Measurements from ENCODE around the gene NXPH3.
"Not testable (repeated sequence)": the region's sequence is repeated elsewhere in the genome, so short reads cannot be mapped to it uniquely, and the experiment has no call there.

The NXPH3 gene

DNA sequence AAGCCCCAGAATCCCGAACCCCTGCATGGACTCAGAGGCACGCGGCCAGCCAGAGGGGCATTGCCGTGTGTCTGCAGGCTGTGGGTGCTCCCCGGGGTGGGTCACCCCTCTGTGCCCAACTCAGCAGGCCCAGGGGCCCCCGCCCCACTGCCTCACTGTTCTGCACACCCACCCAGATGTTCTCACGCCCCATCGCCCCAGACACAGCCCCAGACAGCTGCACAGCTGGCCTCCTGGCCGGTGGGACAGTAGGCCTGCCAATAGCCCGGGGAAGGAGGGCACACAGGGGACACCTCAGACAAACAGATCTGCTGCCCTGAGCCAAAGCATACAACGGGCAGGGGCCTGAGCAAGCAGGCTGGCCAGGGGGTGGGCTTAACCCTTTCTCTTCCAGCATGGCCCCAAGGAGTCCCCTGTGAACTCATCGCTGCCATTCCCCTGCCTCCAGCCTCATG lies 27.6 kb upstream of the NXPH3 start:
- Histone ChIP-seq H3K9ac (ENCODE audit: low read depth in 1 of 2, low read length in 2 of 2) (no peak overlapping the region), H3K36me3 (ENCODE audit: control insufficient read depth in 1 of 2, insufficient read depth in 2 of 2, low read length in 2 of 2) (no peaks in the 10 kb centered on the region), H3K4me3 (ENCODE audit: low read depth in 1 of 2, low read length in 2 of 2) (no peak overlapping the region), H3K4me1 (ENCODE audit: control insufficient read depth in 1 of 2, insufficient read depth in 2 of 2, low read length in 2 of 2) (peaks cover 4 to 5% of the 10 kb centered on the region in 2 donors), H3K9me3 (ENCODE audit: control insufficient read depth in 1 of 2, low read length in 2 of 2) (no peaks in the 10 kb centered on the region), H3K27ac (ENCODE audit: low read depth, low read length) (no peak overlapping the region), H3K27me3 (ENCODE audit: control insufficient read depth in 1 of 2, insufficient read depth in 2 of 2, low read length in 2 of 2) (no peaks in the 10 kb centered on the region)

DNA sequence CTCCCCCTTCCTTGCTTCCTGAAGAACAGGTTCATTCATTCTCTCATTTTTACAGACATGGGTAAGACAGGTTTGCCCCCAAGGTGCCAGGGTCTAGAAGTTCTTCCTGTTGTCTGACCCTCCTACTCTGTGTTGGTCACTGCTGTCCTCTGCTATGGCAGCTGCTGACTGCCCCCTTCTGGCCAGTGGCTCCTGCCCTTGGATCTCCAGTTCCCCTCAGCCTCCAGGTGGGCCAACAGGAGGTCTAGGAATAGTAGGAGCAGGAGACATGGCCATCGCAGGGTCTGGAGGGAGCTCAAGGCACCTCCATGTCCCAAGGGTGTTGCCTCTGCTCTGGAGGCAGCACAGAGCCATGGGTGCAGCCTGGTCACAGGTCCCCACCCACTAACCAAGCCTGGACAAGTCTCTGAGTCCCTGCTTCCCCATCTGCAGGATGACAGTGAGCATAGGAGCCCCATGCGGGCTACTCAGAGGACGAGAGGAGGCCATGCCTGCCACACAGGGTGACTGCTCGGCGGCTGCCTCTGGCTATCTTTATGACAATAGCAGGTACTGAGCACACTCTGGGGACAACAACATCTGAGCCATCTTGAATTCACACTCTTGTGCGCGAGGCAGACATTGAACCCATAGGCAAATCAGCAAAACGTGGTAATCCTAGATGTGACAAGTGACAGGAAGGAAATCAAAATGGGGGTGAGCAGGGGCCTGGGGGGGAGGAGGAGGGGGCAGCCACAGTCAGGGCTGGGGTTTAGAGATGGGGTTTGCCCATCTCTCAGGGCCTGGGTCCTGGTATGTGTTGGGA lies 27.0 kb upstream of the NXPH3 start:
- H3K9me3 ChIP-seq (ENCODE audit: control insufficient read depth in 1 of 2, low read length in 2 of 2): no peaks in the 10 kb centered on the region
- no peak overlapping the region for H3K27ac ChIP-seq (ENCODE audit: low read depth, low read length)
- peaks cover 4 to 5% of the 10 kb centered on the region in 2 donors for H3K4me1 ChIP-seq (ENCODE audit: control insufficient read depth in 1 of 2, insufficient read depth in 2 of 2, low read length in 2 of 2)
- no peak overlapping the region for H3K9ac ChIP-seq (ENCODE audit: low read depth in 1 of 2, low read length in 2 of 2)
- no peaks in the 10 kb centered on the region for H3K27me3 ChIP-seq (ENCODE audit: control insufficient read depth in 1 of 2, insufficient read depth in 2 of 2, low read length in 2 of 2)
- H3K36me3 ChIP-seq (ENCODE audit: control insufficient read depth in 1 of 2, insufficient read depth in 2 of 2, low read length in 2 of 2): no peaks in the 10 kb centered on the region
- H3K4me3 ChIP-seq (ENCODE audit: low read depth in 1 of 2, low read length in 2 of 2): no peak overlapping the region

DNA sequence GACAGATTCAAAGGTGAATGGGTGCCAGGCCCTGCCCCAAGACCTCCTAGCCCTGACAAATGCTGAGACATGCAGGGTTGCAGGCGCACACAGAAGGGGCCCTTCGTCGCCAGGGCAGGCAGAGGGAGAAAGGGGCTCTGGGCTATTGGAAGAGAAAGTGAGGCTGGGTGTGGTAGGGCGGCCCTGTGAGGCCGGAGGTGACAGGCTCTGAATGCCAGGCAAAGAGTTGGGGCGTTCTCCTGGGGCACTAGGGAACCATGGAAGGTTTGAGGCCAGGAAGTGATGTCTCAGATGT lies 26.4 kb upstream of the NXPH3 start:
- no peaks in the 10 kb centered on the region for H3K36me3 ChIP-seq (ENCODE audit: control insufficient read depth in 1 of 2, insufficient read depth in 2 of 2, low read length in 2 of 2)
- H3K27me3 ChIP-seq (ENCODE audit: control insufficient read depth in 1 of 2, insufficient read depth in 2 of 2, low read length in 2 of 2): no peaks in the 10 kb centered on the region
- H3K27ac ChIP-seq (ENCODE audit: low read depth, low read length): no peak overlapping the region
- no peak overlapping the region for H3K9ac ChIP-seq (ENCODE audit: low read depth in 1 of 2, low read length in 2 of 2)
- H3K4me1 ChIP-seq (ENCODE audit: control insufficient read depth in 1 of 2, insufficient read depth in 2 of 2, low read length in 2 of 2): peaks cover 4 to 5% of the 10 kb centered on the region in 2 donors
- H3K4me3 ChIP-seq (ENCODE audit: low read depth in 1 of 2, low read length in 2 of 2): no peak overlapping the region
- no peaks in the 10 kb centered on the region for H3K9me3 ChIP-seq (ENCODE audit: control insufficient read depth in 1 of 2, low read length in 2 of 2)

DNA sequence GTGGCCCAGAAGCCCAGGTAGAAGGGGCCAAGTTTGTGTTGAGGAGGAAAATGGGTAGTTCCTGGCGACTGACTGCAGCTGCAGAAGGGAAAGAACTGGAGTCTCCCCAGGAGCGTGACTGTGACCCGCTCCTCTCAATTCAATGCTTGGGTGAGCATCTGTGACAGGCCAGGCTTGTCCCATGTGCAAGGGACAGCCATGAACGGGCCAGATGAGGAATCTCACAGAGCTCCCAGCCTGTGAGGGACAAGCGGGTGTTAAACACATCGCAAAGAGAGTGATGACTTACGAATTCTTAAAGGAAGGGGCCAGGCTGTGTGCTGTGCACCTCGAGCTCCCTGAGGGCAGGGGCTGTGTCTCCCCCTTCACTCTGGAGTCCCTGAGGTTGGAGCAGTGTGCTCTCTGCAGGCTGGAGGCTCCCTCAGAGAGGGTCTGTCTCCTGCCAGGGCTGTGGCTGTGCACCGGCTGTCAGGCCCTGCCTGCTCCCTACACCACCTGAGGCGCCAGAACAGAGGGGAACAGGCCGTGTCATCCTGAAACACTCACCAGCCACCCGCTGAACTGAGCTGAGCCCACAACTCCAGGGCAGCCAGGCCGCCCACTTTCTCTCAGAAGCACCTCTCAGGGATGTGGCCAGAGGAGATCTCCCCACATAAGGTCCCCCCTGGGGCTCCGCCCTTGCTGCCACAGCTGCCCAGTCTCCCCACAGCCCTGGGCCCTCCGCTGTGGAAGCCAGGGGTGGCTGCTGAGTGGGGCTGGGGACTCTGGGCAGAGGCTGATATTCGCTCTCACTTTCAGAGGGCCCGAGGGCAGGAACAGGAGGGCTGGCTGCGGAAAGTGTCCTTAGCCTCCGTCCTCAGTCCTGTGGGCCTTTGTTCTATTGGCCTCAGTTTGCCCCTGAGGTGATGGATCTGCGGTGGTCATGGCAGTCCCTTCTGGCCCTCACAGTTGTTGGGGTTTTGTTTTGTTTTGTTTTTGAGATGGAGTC lies 25.7 kb upstream of the NXPH3 start:
- H3K27me3 ChIP-seq (ENCODE audit: control insufficient read depth in 1 of 2, insufficient read depth in 2 of 2, low read length in 2 of 2): no peaks in the 10 kb centered on the region

DNA sequence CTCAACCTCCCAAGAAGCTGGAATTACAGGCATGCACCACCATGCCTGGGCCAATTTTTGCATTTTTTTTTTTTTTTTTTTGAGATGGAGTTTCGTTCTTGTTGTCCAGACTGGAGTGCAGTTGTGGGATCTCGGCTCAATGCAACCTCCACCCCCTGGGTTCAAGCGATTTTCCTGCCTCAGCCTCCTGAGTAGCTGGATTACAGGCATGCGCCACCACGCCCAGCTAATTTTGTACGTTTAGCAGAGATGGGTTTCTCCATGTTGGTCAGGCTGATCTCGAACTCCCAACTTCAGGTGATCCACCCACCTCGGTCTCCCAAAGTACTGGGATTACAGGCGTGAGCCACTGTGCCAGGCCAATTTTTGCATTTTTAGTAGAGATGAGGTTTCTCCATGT lies 24.9 kb upstream of the NXPH3 start:
- not testable (repeated sequence) for H3K9me3 ChIP-seq (ENCODE audit: control insufficient read depth in 1 of 2, low read length in 2 of 2); H3K36me3 ChIP-seq (ENCODE audit: control insufficient read depth in 1 of 2, insufficient read depth in 2 of 2, low read length in 2 of 2); H3K4me1 ChIP-seq (ENCODE audit: control insufficient read depth in 1 of 2, insufficient read depth in 2 of 2, low read length in 2 of 2); H3K9ac ChIP-seq (ENCODE audit: low read depth in 1 of 2, low read length in 2 of 2); H3K27me3 ChIP-seq (ENCODE audit: control insufficient read depth in 1 of 2, insufficient read depth in 2 of 2, low read length in 2 of 2); H3K4me3 ChIP-seq (ENCODE audit: low read depth in 1 of 2, low read length in 2 of 2); H3K27ac ChIP-seq (ENCODE audit: low read depth, low read length)

More for the DNA sequence above, 25.7 kb upstream of the NXPH3 start:
- Histone ChIP-seq H3K9me3 (ENCODE audit: control insufficient read depth in 1 of 2, low read length in 2 of 2) (no peaks in the 10 kb centered on the region), H3K4me3 (ENCODE audit: low read depth in 1 of 2, low read length in 2 of 2) (no peak overlapping the region), H3K27ac (ENCODE audit: low read depth, low read length) (no peak overlapping the region), H3K4me1 (ENCODE audit: control insufficient read depth in 1 of 2, insufficient read depth in 2 of 2, low read length in 2 of 2) (peaks cover 4 to 5% of the 10 kb centered on the region in 2 donors), H3K9ac (ENCODE audit: low read depth in 1 of 2, low read length in 2 of 2) (no peak overlapping the region), H3K36me3 (ENCODE audit: control insufficient read depth in 1 of 2, insufficient read depth in 2 of 2, low read length in 2 of 2) (no peaks in the 10 kb centered on the region)

- Histone ChIP-seq H3K4me3 (ENCODE audit: low read depth in 1 of 2, low read length in 2 of 2) (no peak overlapping the region), H3K36me3 (ENCODE audit: control insufficient read depth in 1 of 2, insufficient read depth in 2 of 2, low read length in 2 of 2) (no peaks in the 10 kb centered on the region), H3K9me3 (ENCODE audit: control insufficient read depth in 1 of 2, low read length in 2 of 2) (no peaks in the 10 kb centered on the region), H3K27me3 (ENCODE audit: control insufficient read depth in 1 of 2, insufficient read depth in 2 of 2, low read length in 2 of 2) (no peaks in the 10 kb centered on the region), H3K4me1 (ENCODE audit: control insufficient read depth in 1 of 2, insufficient read depth in 2 of 2, low read length in 2 of 2) (peaks cover 4 to 11% of the 10 kb centered on the region in 2 donors), H3K27ac (ENCODE audit: low read depth, low read length) (no peak overlapping the region), H3K9ac (ENCODE audit: low read depth in 1 of 2, low read length in 2 of 2) (no peak overlapping the region)
Observed at GRCh38 chr17:49551221-49552069, 24.2 kb upstream of the NXPH3 start.

DNA sequence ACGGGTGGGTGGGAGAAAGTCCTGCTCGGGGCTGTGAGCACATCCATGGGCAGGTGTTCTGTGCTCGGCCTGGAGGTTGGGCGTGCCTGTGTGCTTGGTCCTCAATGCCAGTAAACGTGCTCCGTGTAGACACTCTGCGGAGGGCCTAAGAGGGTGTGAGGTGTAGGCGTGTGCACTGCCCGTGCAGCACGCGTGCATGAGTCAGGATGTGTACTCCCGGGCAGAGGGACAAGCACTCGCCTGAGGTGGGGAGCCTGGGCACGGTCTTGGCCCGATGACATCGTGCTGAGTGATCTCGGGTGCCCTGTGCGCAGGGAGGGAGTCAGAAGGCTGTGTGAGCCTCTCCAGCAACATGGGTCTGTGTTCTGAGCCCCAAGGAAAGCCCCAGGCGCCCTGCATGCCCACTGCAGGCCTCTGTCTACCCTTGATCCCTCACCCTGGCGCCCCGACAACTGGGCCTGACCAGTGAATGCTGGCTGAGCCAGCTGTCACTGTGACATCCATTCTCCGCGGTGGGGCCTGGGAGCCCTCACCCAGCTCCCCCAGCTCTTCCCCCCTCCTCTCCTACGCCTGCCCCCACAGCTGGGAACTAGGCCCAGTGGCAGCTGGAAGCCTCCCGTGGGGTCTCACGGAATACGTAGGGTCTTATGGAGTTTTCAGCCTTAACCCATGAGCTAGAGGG lies 23.5 kb upstream of the NXPH3 start:
- no peak overlapping the region for H3K4me3 ChIP-seq (ENCODE audit: low read depth in 1 of 2, low read length in 2 of 2)
- peaks cover 4 to 12% of the 10 kb centered on the region in 2 donors for H3K4me1 ChIP-seq (ENCODE audit: control insufficient read depth in 1 of 2, insufficient read depth in 2 of 2, low read length in 2 of 2)
- H3K9ac ChIP-seq (ENCODE audit: low read depth in 1 of 2, low read length in 2 of 2): no peak overlapping the region
- no peaks in the 10 kb centered on the region for H3K9me3 ChIP-seq (ENCODE audit: control insufficient read depth in 1 of 2, low read length in 2 of 2)
- no peaks in the 10 kb centered on the region for H3K27me3 ChIP-seq (ENCODE audit: control insufficient read depth in 1 of 2, insufficient read depth in 2 of 2, low read length in 2 of 2)
- H3K36me3 ChIP-seq (ENCODE audit: control insufficient read depth in 1 of 2, insufficient read depth in 2 of 2, low read length in 2 of 2): no peaks in the 10 kb centered on the region
- H3K27ac ChIP-seq (ENCODE audit: low read depth, low read length): no peak overlapping the region

GRCh38 chr17:49553676-49554335 lies 21.9 kb upstream of the NXPH3 start:
- Histone ChIP-seq H3K36me3 (ENCODE audit: control insufficient read depth in 1 of 2, insufficient read depth in 2 of 2, low read length in 2 of 2) (no peaks in the 10 kb centered on the region), H3K27me3 (ENCODE audit: control insufficient read depth in 1 of 2, insufficient read depth in 2 of 2, low read length in 2 of 2) (no peaks in the 10 kb centered on the region), H3K4me1 (ENCODE audit: control insufficient read depth in 1 of 2, insufficient read depth in 2 of 2, low read length in 2 of 2) (peaks cover 4 to 12% of the 10 kb centered on the region in 2 donors), H3K9me3 (ENCODE audit: control insufficient read depth in 1 of 2, low read length in 2 of 2) (no peaks in the 10 kb centered on the region), H3K9ac (ENCODE audit: low read depth in 1 of 2, low read length in 2 of 2) (no peak overlapping the region), H3K4me3 (ENCODE audit: low read depth in 1 of 2, low read length in 2 of 2) (no peak overlapping the region), H3K27ac (ENCODE audit: low read depth, low read length) (no peak overlapping the region)

All from duodenal mucosa (tissue), 2 donors.